Astrocyte of the spinal cord (primary cell): ENCODE results near the gene ADAMTS8.

ENCODE experiments used
- DNase-seq: peaks from one replicate; pipeline ENCODE4 v3.0.0; 2011; ENCODE audit warnings: low read depth, low spot score
- H3K4me3 ChIP-seq: 2 replicates; pipeline ENCODE4 v1.5.1; 2011; ENCODE audit warnings: low read depth, mild to moderate bottlenecking, low read length, moderate library complexity
- in situ Hi-C: cut with HindIII; loops from 2 replicates; pipeline ENCODE4 v1.10.0; 2017; ENCODE audit warnings: low sequenced_read_pairs
- TF ChIP-seq, protein P1 (sequence below): IDR thresholded peaks from 2 replicates; pipeline ENCODE4 v1.5.1; 2012; ENCODE audit warnings: low read depth, mild to moderate bottlenecking, low read length, inconsistent platforms

ADAMTS8 gene

DNA sequence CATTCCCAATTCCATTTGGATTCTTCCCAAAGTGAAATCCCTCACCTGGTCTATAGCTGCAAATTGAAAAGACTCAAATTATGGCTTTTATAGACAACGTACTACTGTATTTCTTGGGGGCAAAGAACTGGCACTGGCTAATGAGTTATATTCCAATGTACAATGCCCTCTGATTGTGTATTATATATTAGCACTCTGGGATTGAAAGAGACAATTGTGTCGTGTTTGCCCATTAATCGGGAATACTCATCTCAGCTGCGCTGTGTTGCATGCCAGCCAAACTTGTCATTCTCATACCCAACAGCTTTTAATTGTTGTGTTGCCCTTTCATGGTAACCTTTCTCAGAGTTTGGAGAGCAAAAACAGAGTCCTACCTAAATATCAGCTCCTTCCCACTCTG lies 58.7 kb downstream of the ADAMTS8 start:
- TF ChIP-seq, protein P1, sequence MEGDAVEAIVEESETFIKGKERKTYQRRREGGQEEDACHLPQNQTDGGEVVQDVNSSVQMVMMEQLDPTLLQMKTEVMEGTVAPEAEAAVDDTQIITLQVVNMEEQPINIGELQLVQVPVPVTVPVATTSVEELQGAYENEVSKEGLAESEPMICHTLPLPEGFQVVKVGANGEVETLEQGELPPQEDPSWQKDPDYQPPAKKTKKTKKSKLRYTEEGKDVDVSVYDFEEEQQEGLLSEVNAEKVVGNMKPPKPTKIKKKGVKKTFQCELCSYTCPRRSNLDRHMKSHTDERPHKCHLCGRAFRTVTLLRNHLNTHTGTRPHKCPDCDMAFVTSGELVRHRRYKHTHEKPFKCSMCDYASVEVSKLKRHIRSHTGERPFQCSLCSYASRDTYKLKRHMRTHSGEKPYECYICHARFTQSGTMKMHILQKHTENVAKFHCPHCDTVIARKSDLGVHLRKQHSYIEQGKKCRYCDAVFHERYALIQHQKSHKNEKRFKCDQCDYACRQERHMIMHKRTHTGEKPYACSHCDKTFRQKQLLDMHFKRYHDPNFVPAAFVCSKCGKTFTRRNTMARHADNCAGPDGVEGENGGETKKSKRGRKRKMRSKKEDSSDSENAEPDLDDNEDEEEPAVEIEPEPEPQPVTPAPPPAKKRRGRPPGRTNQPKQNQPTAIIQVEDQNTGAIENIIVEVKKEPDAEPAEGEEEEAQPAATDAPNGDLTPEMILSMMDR: no peak
- no peak overlapping the region for H3K4me3 ChIP-seq
- in situ Hi-C loops: no loop called here
- no peak for DNase-seq

DNA sequence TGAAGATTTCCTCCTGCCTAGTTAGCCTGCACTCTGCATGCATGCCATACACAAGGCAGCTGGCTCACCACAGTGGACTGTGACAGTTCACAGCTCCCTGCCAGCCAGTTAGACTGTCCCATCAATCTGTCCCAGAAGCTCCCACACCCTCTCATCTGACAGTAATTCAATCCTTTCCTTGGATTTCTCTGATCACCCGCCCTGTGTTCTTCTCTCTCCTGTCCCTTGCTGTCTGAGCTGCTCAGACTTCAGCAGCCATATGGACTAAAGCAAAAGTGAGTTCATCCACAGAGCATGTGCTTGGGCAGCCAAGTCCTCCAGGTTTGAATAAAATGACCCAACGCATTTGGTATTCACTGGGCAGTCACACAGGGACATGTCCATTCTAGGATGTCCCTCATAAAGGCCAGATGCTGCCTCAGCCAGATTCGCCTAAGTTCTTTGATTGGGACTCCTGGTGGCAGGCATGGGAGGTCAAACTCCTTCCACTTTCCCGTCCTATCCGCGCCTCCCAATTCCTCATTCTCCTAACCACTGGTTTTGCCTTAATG lies 59.2 kb downstream of the ADAMTS8 start:
- H3K4me3 ChIP-seq: no peak overlapping the region
- TF ChIP-seq, protein P1: no peak
- in situ Hi-C loops: no loop called here
- DNase-seq: no peak

DNA sequence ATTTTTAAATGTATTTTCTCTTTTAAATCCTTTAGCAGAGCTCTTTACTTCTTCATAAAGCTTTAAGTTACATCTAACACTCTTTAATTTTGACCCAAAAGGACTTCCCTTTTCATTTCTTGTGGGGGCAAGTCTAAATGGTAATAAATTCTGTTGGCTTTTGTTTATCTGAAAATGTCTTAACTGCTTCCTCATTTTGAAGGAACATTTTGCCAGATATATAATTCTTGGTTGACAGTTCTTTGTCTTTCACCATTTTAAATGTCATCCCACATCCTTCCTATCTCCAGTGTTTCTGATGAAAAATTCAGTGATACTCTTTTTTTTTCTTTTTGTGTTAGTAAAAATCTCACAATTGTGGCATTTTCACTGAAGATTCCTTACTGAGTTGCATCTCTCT lies 69.0 kb downstream of the ADAMTS8 start:
- no peak for DNase-seq
- TF ChIP-seq, protein P1: no peak
- H3K4me3 ChIP-seq: no peak overlapping the region
- in situ Hi-C loops: no loop called here

DNA sequence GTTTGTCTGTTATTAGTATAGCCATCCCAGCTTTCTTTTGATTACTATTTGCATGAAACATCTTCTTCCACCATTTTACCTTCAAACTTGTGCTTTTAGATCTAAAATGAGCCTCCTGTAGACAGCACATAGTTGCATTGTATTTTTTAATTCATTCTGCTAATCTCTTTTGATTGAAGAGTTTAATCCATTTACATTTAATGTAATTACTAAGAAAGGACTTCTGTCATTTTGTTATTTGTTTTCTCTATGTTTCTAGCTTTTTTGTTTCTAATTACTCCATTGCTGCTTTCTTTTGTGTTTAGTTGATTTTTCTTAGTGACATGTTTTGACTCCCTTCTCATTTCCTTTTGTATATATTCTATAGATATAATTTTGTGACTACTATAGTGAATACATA lies 70.0 kb downstream of the ADAMTS8 start:
- TF ChIP-seq, protein P1: no peak
- no peak for DNase-seq
- H3K4me3 ChIP-seq: no peak overlapping the region
- in situ Hi-C loops: no loop called here
